ENCODE measurements around the gene MARK4. TPM values are rescaled to one million over a fixed set of nuclear protein-coding genes. Genes with fewer than 3 reads are reported as not detected.

MARK4 gene
- total and polyA plus RNA-seq, 2 experiments from 2014 or later, result 16.6 to 38.6 TPM

DNA sequence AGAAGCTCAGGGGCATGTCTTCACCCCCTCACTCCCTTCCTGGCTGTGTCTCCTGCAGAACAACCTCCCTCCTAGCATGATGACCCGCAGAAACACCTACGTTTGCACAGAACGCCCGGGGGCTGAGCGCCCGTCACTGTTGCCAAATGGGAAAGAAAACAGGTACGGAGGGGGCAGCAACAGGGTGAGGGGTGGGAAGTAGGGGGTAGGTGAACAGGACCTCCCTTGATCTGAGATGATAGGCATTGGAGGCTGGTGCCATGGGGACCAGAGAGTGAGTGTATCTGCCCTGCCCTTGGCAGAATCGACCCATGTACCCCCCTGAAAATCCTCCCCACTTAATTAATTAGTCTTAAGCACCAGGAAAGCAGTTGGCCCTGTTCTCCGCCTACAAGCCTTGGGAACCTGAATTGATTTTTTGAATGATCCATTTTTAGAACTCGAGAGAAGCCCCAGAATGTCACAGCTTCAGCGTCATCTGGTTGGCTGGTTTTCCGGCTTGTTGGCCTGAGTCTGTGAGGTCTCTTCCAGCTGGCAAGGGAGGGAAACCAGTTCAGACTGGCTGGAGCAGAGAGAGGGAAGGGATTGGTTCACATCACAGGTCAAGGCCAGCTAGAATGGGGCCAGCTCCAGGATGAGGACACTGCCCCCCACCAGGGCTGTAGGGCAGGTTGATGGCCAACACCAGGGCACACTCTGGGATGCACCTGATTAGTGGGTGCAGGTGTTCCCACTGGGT lies 43.4 kb downstream of the MARK4 start:
- no peaks in the 10 kb centered on the region; the same call in 2 of the 3 replicates for H3K4me1 Mint-ChIP-seq
- TF ChIP-seq ZNF114 (CRISPR knock-in tag; IDR thresholded peaks at IDR 0.05) (no peak), CREB1 (CRISPR knock-in tag; IDR thresholded peaks at IDR 0.05; ENCODE audit: low read depth) (no peak), JUNB (IDR thresholded peaks at IDR 0.05; ENCODE audit: unreplicated experiment) (no peak)
- H3K27me3 Mint-ChIP-seq (ENCODE audit: insufficient read depth, low read depth, poor library complexity), result peaks cover 14% of the 10 kb centered on the region
- Histone ChIP-seq H4K20me1 (replicated peaks; ENCODE audit: insufficient read depth) (no peaks in the 10 kb centered on the region; the same call in 1 of the 2 replicates), H2AFZ (no peak overlapping the region), H3K4me2 (no peak overlapping the region), H3K9me2 (ENCODE audit: insufficient read depth) (no peaks in the 10 kb centered on the region), H3K27me3 (ENCODE audit: insufficient read depth) (no peaks in the 10 kb centered on the region), H3F3A (replicated peaks; ENCODE audit: low read depth) (no peaks in the 10 kb centered on the region), H3K79me2 (replicated peaks; ENCODE audit: insufficient read depth) (no peaks in the 10 kb centered on the region), H3K36me3 (ENCODE audit: insufficient read depth) (peaks cover 3% of the 10 kb centered on the region; the same call in 1 of the 2 replicates), H3K4me3 (no peak overlapping the region), H3K27ac (ENCODE audit: low read depth) (no peak overlapping the region), H3K4me1 (ENCODE audit: insufficient read depth) (no peaks in the 10 kb centered on the region)
- H3K9me3 Mint-ChIP-seq, result 0 out of 3 replicates have a peak, but pooled peaks cover 3% of the 10 kb centered on the region
- peaks cover 33% of the 10 kb centered on the region for H3K36me3 Mint-ChIP-seq (ENCODE audit: low read depth)
- DNase-seq (ENCODE audit: low spot score) (no peak), ATAC-seq (no peak)
- H3K4me3 Mint-ChIP-seq, result no peak overlapping the region
- H3K27ac Mint-ChIP-seq, result no peak overlapping the region

DNA sequence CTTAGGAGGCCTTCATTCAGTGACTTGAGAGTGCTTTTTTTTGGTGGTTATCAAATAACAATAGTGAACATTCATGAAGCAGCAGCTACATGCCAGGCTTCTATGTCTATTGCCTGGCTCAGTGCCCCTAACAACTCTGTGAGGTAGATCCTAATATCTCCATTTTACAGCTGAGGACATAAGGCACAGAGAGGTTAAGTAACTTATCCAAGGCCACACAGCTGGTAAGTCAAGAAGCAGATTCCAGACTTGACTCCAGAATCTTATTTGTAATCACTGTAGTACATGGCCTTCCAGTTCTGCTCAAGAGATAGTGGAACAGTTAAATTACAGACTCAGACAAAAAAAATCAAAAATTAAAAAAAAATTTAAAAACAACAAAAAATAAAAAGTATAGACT lies 44.8 kb downstream of the MARK4 start:
- Mint-ChIP-seq H3K27ac (no peak overlapping the region), H3K4me3 (no peak overlapping the region), H3K36me3 (ENCODE audit: low read depth) (peaks cover 34% of the 10 kb centered on the region), H3K4me1 (peaks cover 2% of the 10 kb centered on the region; the same call in 2 of the 3 replicates), H3K27me3 (ENCODE audit: insufficient read depth, low read depth, poor library complexity) (peaks cover 10% of the 10 kb centered on the region), H3K9me3 (0 out of 3 replicates have a peak, but pooled peaks cover 3% of the 10 kb centered on the region)
- H3K4me3 ChIP-seq, result no peak overlapping the region
- H4K20me1 ChIP-seq (replicated peaks; ENCODE audit: insufficient read depth), result no peaks in the 10 kb centered on the region; the same call in 1 of the 2 replicates
- ATAC-seq (no peak), DNase-seq (ENCODE audit: low spot score) (no peak)
- H3K27ac ChIP-seq (ENCODE audit: low read depth), result no peak overlapping the region
- H3K4me2 ChIP-seq, result no peak overlapping the region
- no peak overlapping the region for H2AFZ ChIP-seq
- H3K79me2 ChIP-seq (replicated peaks; ENCODE audit: insufficient read depth), result no peaks in the 10 kb centered on the region
- no peaks in the 10 kb centered on the region for H3K4me1 ChIP-seq (ENCODE audit: insufficient read depth)
- H3K36me3 ChIP-seq (ENCODE audit: insufficient read depth), result peaks cover 3% of the 10 kb centered on the region; the same call in 1 of the 2 replicates
- H3K27me3 ChIP-seq (ENCODE audit: insufficient read depth), result no peaks in the 10 kb centered on the region
- H3K9me2 ChIP-seq (ENCODE audit: insufficient read depth), result no peaks in the 10 kb centered on the region
- H3F3A ChIP-seq (replicated peaks; ENCODE audit: low read depth), result no peaks in the 10 kb centered on the region
- TF ChIP-seq, protein P1, sequence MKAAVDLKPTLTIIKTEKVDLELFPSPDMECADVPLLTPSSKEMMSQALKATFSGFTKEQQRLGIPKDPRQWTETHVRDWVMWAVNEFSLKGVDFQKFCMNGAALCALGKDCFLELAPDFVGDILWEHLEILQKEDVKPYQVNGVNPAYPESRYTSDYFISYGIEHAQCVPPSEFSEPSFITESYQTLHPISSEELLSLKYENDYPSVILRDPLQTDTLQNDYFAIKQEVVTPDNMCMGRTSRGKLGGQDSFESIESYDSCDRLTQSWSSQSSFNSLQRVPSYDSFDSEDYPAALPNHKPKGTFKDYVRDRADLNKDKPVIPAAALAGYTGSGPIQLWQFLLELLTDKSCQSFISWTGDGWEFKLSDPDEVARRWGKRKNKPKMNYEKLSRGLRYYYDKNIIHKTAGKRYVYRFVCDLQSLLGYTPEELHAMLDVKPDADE (IDR thresholded peaks at IDR 0.05), result no peak
- TF ChIP-seq CREB1 (CRISPR knock-in tag; IDR thresholded peaks at IDR 0.05; ENCODE audit: low read depth) (no peak), JUNB (IDR thresholded peaks at IDR 0.05; ENCODE audit: unreplicated experiment) (no peak), ZNF331 (CRISPR knock-in tag; IDR thresholded peaks at IDR 0.05; ENCODE audit: low read depth) (no peak), STAT1 (IDR thresholded peaks at IDR 0.05; ENCODE audit: unreplicated experiment) (no peak), EZH2phosphoT487 (IDR thresholded peaks at IDR 0.05; ENCODE audit: unreplicated experiment) (no peak), NANOG (IDR thresholded peaks at IDR 0.05; ENCODE audit: borderline replicate concordance) (no peak)
- TF ChIP-seq, protein P2, sequence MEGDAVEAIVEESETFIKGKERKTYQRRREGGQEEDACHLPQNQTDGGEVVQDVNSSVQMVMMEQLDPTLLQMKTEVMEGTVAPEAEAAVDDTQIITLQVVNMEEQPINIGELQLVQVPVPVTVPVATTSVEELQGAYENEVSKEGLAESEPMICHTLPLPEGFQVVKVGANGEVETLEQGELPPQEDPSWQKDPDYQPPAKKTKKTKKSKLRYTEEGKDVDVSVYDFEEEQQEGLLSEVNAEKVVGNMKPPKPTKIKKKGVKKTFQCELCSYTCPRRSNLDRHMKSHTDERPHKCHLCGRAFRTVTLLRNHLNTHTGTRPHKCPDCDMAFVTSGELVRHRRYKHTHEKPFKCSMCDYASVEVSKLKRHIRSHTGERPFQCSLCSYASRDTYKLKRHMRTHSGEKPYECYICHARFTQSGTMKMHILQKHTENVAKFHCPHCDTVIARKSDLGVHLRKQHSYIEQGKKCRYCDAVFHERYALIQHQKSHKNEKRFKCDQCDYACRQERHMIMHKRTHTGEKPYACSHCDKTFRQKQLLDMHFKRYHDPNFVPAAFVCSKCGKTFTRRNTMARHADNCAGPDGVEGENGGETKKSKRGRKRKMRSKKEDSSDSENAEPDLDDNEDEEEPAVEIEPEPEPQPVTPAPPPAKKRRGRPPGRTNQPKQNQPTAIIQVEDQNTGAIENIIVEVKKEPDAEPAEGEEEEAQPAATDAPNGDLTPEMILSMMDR (conservative IDR thresholded peaks at IDR 0.05; ENCODE audit: low read depth in 2 of 2), result no peak
- TF ChIP-seq, protein P3, sequence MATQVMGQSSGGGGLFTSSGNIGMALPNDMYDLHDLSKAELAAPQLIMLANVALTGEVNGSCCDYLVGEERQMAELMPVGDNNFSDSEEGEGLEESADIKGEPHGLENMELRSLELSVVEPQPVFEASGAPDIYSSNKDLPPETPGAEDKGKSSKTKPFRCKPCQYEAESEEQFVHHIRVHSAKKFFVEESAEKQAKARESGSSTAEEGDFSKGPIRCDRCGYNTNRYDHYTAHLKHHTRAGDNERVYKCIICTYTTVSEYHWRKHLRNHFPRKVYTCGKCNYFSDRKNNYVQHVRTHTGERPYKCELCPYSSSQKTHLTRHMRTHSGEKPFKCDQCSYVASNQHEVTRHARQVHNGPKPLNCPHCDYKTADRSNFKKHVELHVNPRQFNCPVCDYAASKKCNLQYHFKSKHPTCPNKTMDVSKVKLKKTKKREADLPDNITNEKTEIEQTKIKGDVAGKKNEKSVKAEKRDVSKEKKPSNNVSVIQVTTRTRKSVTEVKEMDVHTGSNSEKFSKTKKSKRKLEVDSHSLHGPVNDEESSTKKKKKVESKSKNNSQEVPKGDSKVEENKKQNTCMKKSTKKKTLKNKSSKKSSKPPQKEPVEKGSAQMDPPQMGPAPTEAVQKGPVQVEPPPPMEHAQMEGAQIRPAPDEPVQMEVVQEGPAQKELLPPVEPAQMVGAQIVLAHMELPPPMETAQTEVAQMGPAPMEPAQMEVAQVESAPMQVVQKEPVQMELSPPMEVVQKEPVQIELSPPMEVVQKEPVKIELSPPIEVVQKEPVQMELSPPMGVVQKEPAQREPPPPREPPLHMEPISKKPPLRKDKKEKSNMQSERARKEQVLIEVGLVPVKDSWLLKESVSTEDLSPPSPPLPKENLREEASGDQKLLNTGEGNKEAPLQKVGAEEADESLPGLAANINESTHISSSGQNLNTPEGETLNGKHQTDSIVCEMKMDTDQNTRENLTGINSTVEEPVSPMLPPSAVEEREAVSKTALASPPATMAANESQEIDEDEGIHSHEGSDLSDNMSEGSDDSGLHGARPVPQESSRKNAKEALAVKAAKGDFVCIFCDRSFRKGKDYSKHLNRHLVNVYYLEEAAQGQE (IDR thresholded peaks at IDR 0.05; ENCODE audit: unreplicated experiment), result no peak
